LNCaP clone FGC (cell line): Measurements from ENCODE around the gene KATNAL1.

Experiments used
- DNase-seq: peaks from one replicate; pipeline ENCODE4 v3.0.0-alpha.2; 2011; ENCODE audit warnings: low read depth
- H3K4me3 ChIP-seq: 2 replicates; pipeline ENCODE4 v1.5.1; 2011; ENCODE audit warnings: mild to moderate bottlenecking, low read depth, low read length, control low read depth
- CTCF ChIP-seq: IDR thresholded peaks from 2 replicates; pipeline ENCODE4 v1.5.1; 2012; ENCODE audit warnings: mild to moderate bottlenecking; ENCODE audit not compliant: control insufficient read depth, insufficient read depth; ENCODE audit errors: extremely low read depth

KATNAL1 gene

GRCh38 chr13:30255696-30256095 lies 51.7 kb downstream of the KATNAL1 start:
- DNase-seq = no peak
- TF ChIP-seq CTCF = peak; percentile 32
- H3K4me3 ChIP-seq = no peak overlapping the region

GRCh38 chr13:30253830-30254229 lies 53.5 kb downstream of the KATNAL1 start:
- TF ChIP-seq CTCF = no peak
- no peak for DNase-seq
- no peak overlapping the region for H3K4me3 ChIP-seq

GRCh38 chr13:30247406-30247805 lies 59.9 kb downstream of the KATNAL1 start:
- no peak for TF ChIP-seq CTCF
- no peak for DNase-seq
- no peak overlapping the region for H3K4me3 ChIP-seq

GRCh38 chr13:30241532-30241931 lies 65.8 kb downstream of the KATNAL1 start:
- no peak for TF ChIP-seq CTCF
- no peak overlapping the region for H3K4me3 ChIP-seq
- DNase-seq = no peak

- no peak for DNase-seq
- H3K4me3 ChIP-seq = no peak overlapping the region
- no peak for TF ChIP-seq CTCF
Observed at GRCh38 chr13:30240608-30241007, 66.7 kb downstream of the KATNAL1 start.

GRCh38 chr13:30235216-30235615 lies 72.1 kb downstream of the KATNAL1 start:
- no peak overlapping the region for H3K4me3 ChIP-seq
- no peak for TF ChIP-seq CTCF
- no peak for DNase-seq

GRCh38 chr13:30234619-30235162 lies 72.7 kb downstream of the KATNAL1 start:
- H3K4me3 ChIP-seq = no peak overlapping the region
- DNase-seq = no peak
- TF ChIP-seq CTCF = no peak
